H9 (cell line): Measurements from ENCODE around the gene SLC25A39. TPM values are rescaled to one million over a fixed set of nuclear protein-coding genes. Genes with fewer than 3 reads are reported as not detected.

Source experiments
- DNase-seq: peaks from one replicate; pipeline ENCODE4 v3.0.0-alpha.2; 2017
- H2AFZ ChIP-seq: one replicate; pipeline ENCODE4 v1.6.1; 2013; ENCODE audit warnings: mild to moderate bottlenecking, low read length, control low read depth, moderate library complexity
- H2AK5ac ChIP-seq: 2 replicates; pipeline ENCODE4 v1.6.1; 2013; ENCODE audit warnings: low read length, control low read depth, mixed read lengths; ENCODE audit not compliant: insufficient read length
- H2BK120ac ChIP-seq: one replicate; pipeline ENCODE4 v1.6.1; 2013; ENCODE audit warnings: low read depth, mild to moderate bottlenecking, low read length, control low read depth, inconsistent platforms; ENCODE audit not compliant: poor library complexity, severe bottlenecking
- H2BK12ac ChIP-seq: 2 replicates; pipeline ENCODE4 v1.6.1; 2013; ENCODE audit warnings: low read length, control low read depth, mixed read lengths, low read depth; ENCODE audit not compliant: insufficient read length
- H2BK15ac ChIP-seq: 2 replicates; pipeline ENCODE4 v1.6.1; 2013; ENCODE audit warnings: low read depth, low read length, control low read depth
- H2BK20ac ChIP-seq: one replicate; pipeline ENCODE4 v1.6.1; 2013; ENCODE audit warnings: low read depth, mild to moderate bottlenecking, low read length, control low read depth, inconsistent platforms; ENCODE audit not compliant: poor library complexity, severe bottlenecking
- H2BK5ac ChIP-seq: 2 replicates; pipeline ENCODE4 v1.6.1; 2013; ENCODE audit warnings: low read length, control low read depth, mixed read lengths; ENCODE audit not compliant: insufficient read length
- H3K14ac ChIP-seq: 2 replicates; pipeline ENCODE4 v1.6.1; 2013; ENCODE audit warnings: low read length, control low read depth; ENCODE audit not compliant: insufficient read depth
- H3K18ac ChIP-seq: 2 replicates; pipeline ENCODE4 v1.6.1; 2013; ENCODE audit warnings: low read depth, mild to moderate bottlenecking, mixed read lengths, low read length, control low read depth; ENCODE audit not compliant: insufficient read length
- H3K23ac ChIP-seq: 2 replicates; pipeline ENCODE4 v1.6.1; 2013; ENCODE audit warnings: low read length, control low read depth, mixed read lengths, low read depth; ENCODE audit not compliant: insufficient read length
- H3K23me2 ChIP-seq: 2 replicates; pipeline ENCODE4 v1.6.1; 2013; ENCODE audit warnings: low read depth, mild to moderate bottlenecking, mixed read lengths, low read length, control low read depth; ENCODE audit not compliant: insufficient read length, poor library complexity, severe bottlenecking
- H3K27ac ChIP-seq: 2 replicates; pipeline ENCODE4 v1.5.1; 2013; ENCODE audit warnings: low read length, control low read depth, mixed read lengths, low read depth; ENCODE audit not compliant: insufficient read length
- H3K27me3 ChIP-seq: 2 replicates; pipeline ENCODE4 v1.6.1; 2013; ENCODE audit warnings: low read length, control low read depth, inconsistent platforms; ENCODE audit not compliant: insufficient read depth
- H3K4ac ChIP-seq: 2 replicates; pipeline ENCODE4 v1.6.1; 2013; ENCODE audit warnings: low read depth, mild to moderate bottlenecking, control low read depth, inconsistent platforms, low read length, moderate library complexity
- H3K4me1 ChIP-seq: 2 replicates; pipeline ENCODE4 v1.6.1; 2013; ENCODE audit warnings: low read length, control low read depth, inconsistent platforms; ENCODE audit not compliant: insufficient read depth
- H3K4me2 ChIP-seq: 2 replicates; pipeline ENCODE4 v1.6.1; 2013; ENCODE audit warnings: low read length, control low read depth, mixed read lengths; ENCODE audit not compliant: insufficient read length, insufficient read depth
- H3K56ac ChIP-seq: 2 replicates; pipeline ENCODE4 v1.6.1; 2013; ENCODE audit warnings: low read depth, mild to moderate bottlenecking, mixed read lengths, low read length, control low read depth; ENCODE audit not compliant: insufficient read length
- H3K79me1 ChIP-seq: 2 replicates; pipeline ENCODE4 v1.6.1; 2013; ENCODE audit warnings: low read depth, mild to moderate bottlenecking, moderate library complexity, low read length, control low read depth, inconsistent platforms; ENCODE audit not compliant: insufficient read depth, poor library complexity, severe bottlenecking
- H3K79me2 ChIP-seq: 2 replicates; pipeline ENCODE4 v1.6.1; 2013; ENCODE audit warnings: low read length, control low read depth, inconsistent platforms; ENCODE audit not compliant: insufficient read depth
- H3K9ac ChIP-seq: 2 replicates; pipeline ENCODE4 v1.6.1; 2013; ENCODE audit warnings: low read length, control low read depth, mixed read lengths; ENCODE audit not compliant: insufficient read length; ENCODE audit errors: extremely low read depth
- H3K9me3 ChIP-seq: one replicate; pipeline ENCODE4 v1.6.1; 2013; ENCODE audit warnings: low read depth, low read length, inconsistent platforms; ENCODE audit not compliant: control insufficient read depth
- H3T11ph ChIP-seq: one replicate; pipeline ENCODE4 v1.6.1; 2013; ENCODE audit warnings: mild to moderate bottlenecking, low read length, control low read depth, inconsistent platforms
- H4K20me1 ChIP-seq: one replicate; pipeline ENCODE4 v1.6.1; 2013; ENCODE audit not compliant: control insufficient read depth, insufficient read length, insufficient read depth
- H4K5ac ChIP-seq: 2 replicates; pipeline ENCODE4 v1.6.1; 2013; ENCODE audit warnings: low read depth, mild to moderate bottlenecking, mixed read lengths, low read length, control low read depth; ENCODE audit not compliant: insufficient read length
- H4K8ac ChIP-seq: replicated peaks from 2 replicates; pipeline ENCODE4 v1.6.1; 2013; ENCODE audit warnings: low read length, control low read depth, mixed read lengths, low read depth; ENCODE audit not compliant: insufficient read length
- H4K91ac ChIP-seq: 2 replicates; pipeline ENCODE4 v1.6.1; 2013; ENCODE audit warnings: low read depth, mild to moderate bottlenecking, moderate library complexity, mixed read lengths, low read length, control low read depth; ENCODE audit not compliant: insufficient read length
- H3K27ac Mint-ChIP-seq, 3 experiments: 2 replicates in 2 of 3; 3 replicates in 1 of 3; pipeline ENCODE4 v1.8.0; 2020 to 2021; ENCODE audit warnings: mixed read lengths in 3 of 3, mild to moderate bottlenecking in 1 of 3, moderate library complexity in 1 of 3
- H3K27me3 Mint-ChIP-seq: 2 replicates; pipeline ENCODE4 v1.8.0; 2021; ENCODE audit warnings: low read depth, mild to moderate bottlenecking, moderate library complexity, mixed read lengths
- H3K36me3 Mint-ChIP-seq, 3 experiments: 2 replicates in 2 of 3; 3 replicates in 1 of 3; pipeline ENCODE4 v1.8.0; 2020 to 2021; ENCODE audit warnings: low read depth in 3 of 3, mixed read lengths in 3 of 3; ENCODE audit not compliant: insufficient read depth in 1 of 3
- H3K4me1 Mint-ChIP-seq, 2 experiments: 2 replicates each; pipeline ENCODE4 v1.8.0; 2020; ENCODE audit warnings: mixed read lengths in 2 of 2
- H3K4me3 Mint-ChIP-seq, 2 experiments: 2 replicates in 1 of 2; 3 replicates in 1 of 2; pipeline ENCODE4 v1.8.0; 2020 to 2021; ENCODE audit warnings: mild to moderate bottlenecking in 2 of 2, mixed read lengths in 2 of 2, moderate library complexity in 1 of 2
- H3K9me3 Mint-ChIP-seq, 2 experiments: 2 replicates in 1 of 2; 3 replicates in 1 of 2; pipeline ENCODE4 v1.8.0; 2020; ENCODE audit warnings: mild to moderate bottlenecking in 2 of 2, mixed read lengths in 2 of 2, moderate library complexity in 1 of 2
- WGBS: extraction: QIAGEN DNeasy Blood & Tissue Kit; methylation state at CpG from one replicate; pipeline ENCODE4 v1.1.7; 2013; ENCODE audit warnings: missing lambda C conversion rate, low lambda C conversion rate, mixed read lengths; ENCODE audit not compliant: insufficient read length; ENCODE audit errors: extremely low coverage; 5-methylcytosine and 5-hydroxymethylcytosine counted together
- total RNA-seq: library from RNA; stranded (reverse); gene quantifications from 2 replicates; pipeline ENCODE4 v1.2.1, GENCODE V29; 2021
- TF ChIP-seq, protein P1 (sequence below): fragments of 200-600 bp; sonication (generic); conservative IDR thresholded peaks from 3 replicates; pipeline ENCODE4 v1.8.0; 2021; ENCODE audit warnings: antibody characterized with exemption, mild to moderate bottlenecking

Gene SLC25A39
- total RNA-seq, 1 experiment from 2014 or later: 227 TPM

DNA sequence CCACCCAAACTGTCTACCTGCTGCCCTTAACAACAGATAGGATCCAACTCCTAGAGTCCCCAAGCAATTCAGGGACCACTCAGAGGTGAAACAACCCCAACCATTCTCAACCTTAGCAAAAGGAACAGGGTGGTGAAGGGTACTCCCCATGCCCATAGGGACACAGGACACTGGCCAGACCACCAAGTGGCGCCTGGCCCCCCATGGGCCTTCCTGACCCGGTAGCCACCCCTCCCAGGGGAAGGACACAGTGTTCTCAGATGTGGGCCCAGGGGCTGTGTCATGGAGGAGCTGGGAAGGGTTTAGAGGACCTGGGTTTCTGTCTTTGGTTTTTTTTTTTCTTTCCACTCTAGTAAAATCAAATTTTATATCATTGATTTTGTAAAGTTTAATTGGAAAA lies 9.7 kb upstream of the SLC25A39 start:
- Histone ChIP-seq H3K79me1 (no peaks in the 10 kb centered on the region), H3K27ac (no peak overlapping the region), H2BK15ac (no peak overlapping the region), H4K20me1 (no peaks in the 10 kb centered on the region), H2BK12ac (no peak overlapping the region), H3K18ac (no peak overlapping the region), H3K4me2 (no peak overlapping the region), H3K56ac (no peak overlapping the region), H3K23ac (no peak overlapping the region), H2AFZ (no peak overlapping the region), H3T11ph (no peak overlapping the region), H3K14ac (no peak overlapping the region), H2BK5ac (no peak overlapping the region), H3K23me2 (no peaks in the 10 kb centered on the region), H3K9ac (no peak overlapping the region), H4K91ac (no peak overlapping the region), H3K4ac (no peak overlapping the region), H3K9me3 (no peaks in the 10 kb centered on the region), H2BK20ac (no peak overlapping the region), H4K5ac (no peak overlapping the region), H3K27me3 (no peaks in the 10 kb centered on the region), H3K79me2 (no peaks in the 10 kb centered on the region), H4K8ac (no peak overlapping the region), H2AK5ac (no peak overlapping the region), H2BK120ac (no peak overlapping the region), H3K4me1 (no peaks in the 10 kb centered on the region)
- Mint-ChIP-seq H3K4me3 (no peak overlapping the region), H3K4me1 (peaks cover 13 to 15% of the 10 kb centered on the region in 2 experiments), H3K27me3 (peaks cover 1% of the 10 kb centered on the region; the same call in 1 of the 2 replicates), H3K9me3 (no peaks in the 10 kb centered on the region), H3K27ac (peak overlapping the region in 1 of 3 experiments; percentile 44; a peak in 2 of 7 replicates), H3K36me3 (no peaks in the 10 kb centered on the region)
- DNase-seq: peak; percentile 27
- WGBS: no CpG with 5 or more reads among the region's 2 CpGs
- TF ChIP-seq, protein P1, sequence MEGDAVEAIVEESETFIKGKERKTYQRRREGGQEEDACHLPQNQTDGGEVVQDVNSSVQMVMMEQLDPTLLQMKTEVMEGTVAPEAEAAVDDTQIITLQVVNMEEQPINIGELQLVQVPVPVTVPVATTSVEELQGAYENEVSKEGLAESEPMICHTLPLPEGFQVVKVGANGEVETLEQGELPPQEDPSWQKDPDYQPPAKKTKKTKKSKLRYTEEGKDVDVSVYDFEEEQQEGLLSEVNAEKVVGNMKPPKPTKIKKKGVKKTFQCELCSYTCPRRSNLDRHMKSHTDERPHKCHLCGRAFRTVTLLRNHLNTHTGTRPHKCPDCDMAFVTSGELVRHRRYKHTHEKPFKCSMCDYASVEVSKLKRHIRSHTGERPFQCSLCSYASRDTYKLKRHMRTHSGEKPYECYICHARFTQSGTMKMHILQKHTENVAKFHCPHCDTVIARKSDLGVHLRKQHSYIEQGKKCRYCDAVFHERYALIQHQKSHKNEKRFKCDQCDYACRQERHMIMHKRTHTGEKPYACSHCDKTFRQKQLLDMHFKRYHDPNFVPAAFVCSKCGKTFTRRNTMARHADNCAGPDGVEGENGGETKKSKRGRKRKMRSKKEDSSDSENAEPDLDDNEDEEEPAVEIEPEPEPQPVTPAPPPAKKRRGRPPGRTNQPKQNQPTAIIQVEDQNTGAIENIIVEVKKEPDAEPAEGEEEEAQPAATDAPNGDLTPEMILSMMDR: no peak
